ENCODE measurements around the gene FARP1.

FARP1 gene

DNA sequence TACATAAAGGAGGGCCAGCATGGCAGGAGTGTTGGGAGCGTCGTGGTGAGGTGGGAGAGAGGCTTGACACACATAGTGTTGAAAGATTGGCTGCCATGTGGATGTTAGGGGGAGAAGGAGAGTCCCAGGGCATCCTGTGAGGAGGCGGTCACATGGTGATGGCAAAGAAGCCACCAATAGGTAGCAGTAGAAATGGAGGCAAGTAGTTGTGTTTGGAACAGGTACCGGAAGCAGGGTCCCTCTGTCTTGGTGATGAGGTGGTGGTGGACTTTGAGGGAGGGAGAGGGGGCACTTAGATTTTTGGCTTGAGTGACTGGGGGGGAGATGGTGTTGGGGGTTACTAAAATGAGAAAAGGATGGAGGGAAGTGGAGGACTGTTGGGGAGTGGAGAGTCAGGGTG, 227.4 kb downstream of the FARP1 start:
- DNase-seq = no peak

- no peak for DNase-seq
Observed at GRCh38 chr13:98370806-98371515, 228.1 kb downstream of the FARP1 start.

GRCh38 chr13:98371516-98372023, 228.7 kb downstream of the FARP1 start:
- no peak for DNase-seq

DNA sequence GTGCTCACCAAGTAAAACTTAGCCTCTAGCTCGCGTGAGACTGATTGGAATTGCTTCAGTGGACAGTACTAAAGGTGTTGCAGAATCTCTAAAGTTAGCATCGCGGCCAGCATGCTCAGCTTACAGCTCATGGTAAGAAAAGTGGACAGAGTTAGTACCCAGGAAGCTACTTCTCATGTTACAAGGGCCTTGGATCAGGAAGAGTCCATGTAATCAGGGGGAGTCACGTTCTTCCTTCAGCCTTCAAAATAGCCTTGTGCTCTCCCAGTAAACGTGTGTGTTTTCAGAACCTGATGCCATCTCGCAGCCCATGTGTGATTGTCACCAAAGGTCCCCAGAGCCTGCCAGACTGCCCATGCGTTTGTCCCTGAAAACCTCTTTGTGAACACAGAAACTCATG, 230.0 kb downstream of the FARP1 start:
- DNase-seq = no peak

DNA sequence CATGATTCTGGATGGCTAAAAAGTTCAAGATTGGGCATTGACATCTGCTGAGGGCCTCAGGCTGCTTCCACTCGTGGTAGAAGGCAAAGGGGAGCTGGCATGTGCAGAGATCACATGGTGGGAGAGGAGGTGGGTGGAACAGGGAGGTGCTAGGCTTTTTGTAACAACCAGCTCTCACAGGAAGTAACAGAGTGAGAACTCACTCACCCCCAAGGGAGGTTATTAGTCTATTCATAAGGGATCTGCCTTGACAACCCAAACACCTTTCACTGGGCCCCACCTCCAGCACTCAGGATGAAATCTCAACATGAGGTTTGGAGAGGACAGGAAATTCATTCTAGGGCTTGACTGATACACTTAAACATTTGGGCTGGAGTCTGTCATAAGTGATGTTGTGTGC, 231.9 kb downstream of the FARP1 start:
- DNase-seq = no peak

DNA sequence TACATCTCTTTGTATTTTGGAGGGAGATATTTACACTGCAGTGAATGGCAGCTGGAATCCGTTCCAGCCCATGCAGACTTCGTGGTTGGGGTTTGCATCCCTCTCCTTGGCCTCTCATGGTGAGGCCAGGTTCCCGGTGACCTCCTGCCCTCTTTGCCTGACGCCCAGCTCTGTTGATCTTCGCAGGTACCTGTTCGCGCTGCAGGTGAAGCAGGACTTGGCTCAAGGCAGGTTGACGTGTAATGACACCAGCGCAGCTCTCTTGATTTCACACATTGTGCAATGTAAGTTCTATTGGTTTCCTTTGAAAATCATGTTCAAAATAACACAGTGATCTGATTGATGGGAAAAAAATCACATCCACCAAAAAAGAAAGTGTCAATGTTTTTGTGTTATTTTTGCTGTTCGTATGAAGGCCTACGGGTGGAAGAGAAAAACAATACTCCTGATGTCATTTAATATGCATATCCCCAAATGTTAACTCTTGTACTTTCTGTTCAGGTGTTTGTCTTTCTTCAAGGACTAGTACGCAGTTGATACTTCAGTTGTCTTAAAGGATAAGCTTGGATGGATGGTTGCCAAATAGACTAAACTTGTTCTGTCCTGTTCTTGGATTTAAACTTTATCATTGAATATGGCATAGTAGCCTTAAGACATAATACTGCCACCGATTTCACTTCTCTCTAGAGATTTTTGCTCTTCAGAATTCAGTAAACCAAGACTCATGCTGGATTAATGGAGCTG, 234.9 kb downstream of the FARP1 start:
- DNase-seq = no peak

DNA sequence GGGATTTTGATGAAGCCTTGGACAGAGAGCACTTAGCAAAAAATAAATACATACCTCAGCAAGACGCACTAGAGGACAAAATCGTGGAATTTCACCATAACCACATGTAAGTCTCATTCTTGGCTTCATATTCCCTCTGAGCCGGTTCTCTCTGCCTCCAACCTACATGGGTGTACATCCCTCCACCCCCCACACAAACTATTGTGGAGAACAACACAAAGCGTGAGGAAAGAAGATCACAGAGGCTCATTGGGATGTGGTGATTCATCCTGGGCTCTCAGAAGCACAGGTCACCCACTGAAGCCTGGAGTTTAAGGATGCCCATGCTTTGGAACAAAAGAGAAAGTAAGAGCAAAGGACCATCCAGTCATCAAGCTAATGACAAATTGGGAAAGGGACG, 241.8 kb downstream of the FARP1 start:
- DNase-seq = no peak

- DNase-seq = no peak
Observed at GRCh38 chr13:98385606-98386005, 242.7 kb downstream of the FARP1 start.

GRCh38 chr13:98386637-98387036, 243.7 kb downstream of the FARP1 start:
- DNase-seq = no peak

DNA sequence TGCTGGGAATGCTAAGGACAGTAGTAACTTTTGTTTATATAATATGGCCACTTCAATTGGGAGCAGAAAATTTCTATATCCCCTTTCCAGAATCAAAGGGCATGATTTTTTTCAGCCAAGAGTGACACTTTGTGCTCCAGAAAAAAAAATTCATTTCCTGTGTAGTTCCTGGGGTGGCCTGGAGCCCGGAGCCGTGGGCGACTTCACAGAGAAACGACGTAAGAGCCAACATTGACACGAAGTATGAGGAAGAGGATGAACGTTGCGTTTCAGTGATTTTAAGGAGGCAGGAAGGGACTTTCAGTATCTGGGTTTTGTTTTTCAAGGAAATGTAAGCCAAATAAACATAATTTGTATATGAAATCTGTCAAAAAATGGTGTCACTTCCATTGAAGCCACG, 246.4 kb downstream of the FARP1 start:
- DNase-seq = no peak

DNA sequence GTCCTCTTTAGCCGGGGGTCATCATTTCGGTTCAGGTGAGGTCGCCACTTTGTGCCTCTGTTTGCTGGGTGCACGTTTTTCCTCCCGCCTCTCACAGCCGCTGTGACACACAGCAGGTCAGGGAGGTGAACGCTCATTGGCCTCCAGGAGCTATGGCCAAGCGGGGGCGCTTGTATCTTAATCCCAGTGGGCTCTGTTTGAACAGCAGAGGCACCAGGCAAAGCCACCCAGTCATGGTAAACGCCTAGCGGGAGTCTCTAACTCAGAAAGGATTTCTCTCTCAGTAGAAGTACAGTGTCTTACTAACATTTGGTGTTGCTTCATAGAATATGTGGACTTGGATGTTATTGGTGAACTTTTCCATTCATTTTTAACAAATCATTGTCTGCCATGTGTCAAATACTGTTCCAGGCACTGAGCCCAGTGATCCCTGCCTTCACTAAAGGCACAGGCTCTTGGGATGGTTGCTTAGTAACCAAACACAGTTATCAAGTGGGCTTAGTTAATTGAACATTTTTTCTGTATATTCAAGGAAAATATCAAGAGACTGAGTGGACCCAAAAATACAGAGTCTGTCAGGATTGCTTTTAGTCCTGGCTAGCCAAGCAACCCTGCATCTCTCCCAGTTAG, 247.3 kb downstream of the FARP1 start:
- no peak for DNase-seq

DNA sequence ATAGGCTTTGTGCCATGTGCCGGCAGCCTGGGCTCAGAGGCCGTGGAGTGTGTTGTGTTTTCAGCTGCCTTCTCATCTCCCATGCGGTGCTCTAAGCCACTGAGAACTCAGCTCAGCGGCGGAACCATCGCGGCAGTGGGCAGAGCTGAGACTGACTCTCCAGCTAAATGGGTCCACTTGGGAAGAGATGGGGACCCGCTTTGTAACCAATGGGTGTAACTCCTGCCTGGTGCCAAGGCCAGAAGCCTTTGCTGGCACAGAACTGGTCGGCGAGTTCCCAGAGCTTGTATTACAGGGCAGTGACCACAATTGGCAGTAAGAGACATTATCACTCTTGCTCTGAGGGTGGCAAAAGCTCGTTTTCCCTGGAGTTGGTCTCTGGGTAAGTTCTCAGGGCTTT, 251.0 kb downstream of the FARP1 start:
- DNase-seq = no peak

- DNase-seq = no peak
Observed at GRCh38 chr13:98394820-98395510, 252.1 kb downstream of the FARP1 start.

GRCh38 chr13:98396071-98396710, 253.3 kb downstream of the FARP1 start:
- no peak for DNase-seq

DNA sequence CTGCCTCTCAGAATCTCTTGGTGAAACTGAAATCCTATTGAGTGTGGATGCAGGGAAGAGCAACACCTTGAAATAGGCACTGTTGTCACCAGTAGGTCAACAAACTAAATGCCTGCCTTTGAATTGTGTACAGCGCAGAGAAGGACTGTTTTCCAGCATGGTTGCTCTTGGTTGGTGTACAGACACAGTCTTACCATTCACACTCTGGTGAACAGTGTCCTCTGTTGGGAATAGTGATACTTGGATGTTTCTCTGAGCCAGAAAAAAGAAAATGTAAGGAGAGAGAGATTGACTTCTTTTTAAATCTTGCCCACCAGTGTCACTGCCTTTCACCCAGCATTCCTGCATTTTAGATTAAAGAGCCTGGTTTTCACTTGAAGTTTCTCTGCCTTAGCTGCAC, 254.3 kb downstream of the FARP1 start:
- DNase-seq = no peak

DNA sequence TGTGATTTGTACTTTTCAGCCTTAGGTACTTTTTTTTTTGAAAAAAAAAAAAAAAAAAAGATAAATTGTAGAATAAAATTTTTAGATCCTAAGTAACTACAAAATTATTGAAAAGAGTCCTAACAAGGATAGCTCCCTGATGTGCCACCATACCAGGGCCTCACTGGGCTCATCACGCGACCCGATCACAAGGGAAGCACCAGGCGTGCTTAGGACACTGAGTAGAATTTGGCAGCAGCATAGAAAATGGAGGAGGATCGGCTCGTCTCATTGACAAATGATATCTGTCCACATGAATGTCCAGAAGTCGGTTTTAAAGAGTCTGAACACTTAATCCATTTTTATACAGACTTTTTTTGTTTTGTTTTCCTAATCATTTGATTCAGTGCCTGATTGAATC, 255.0 kb downstream of the FARP1 start:
- no peak for DNase-seq

DNA sequence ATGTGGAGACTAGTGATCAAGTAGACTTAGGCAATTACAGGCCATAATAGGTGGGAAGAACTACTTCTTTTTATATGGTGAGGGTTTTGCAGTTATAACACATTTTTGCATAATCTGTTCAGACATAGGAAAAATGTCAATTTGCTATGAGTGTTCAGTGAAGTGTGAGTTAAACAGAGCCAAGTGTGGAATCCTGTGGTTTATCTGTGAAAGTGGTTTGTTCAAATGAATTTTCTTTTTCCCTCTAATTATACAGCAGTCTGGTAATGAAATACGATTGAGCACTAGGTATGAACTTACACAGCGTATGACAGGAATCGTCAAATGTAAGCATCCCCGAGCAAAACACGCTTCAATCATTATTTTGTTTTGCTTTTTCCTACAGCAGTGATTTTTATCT, 255.7 kb downstream of the FARP1 start:
- DNase-seq = no peak

GRCh38 chr13:98399756-98400155, 256.9 kb downstream of the FARP1 start:
- no peak for DNase-seq

DNA sequence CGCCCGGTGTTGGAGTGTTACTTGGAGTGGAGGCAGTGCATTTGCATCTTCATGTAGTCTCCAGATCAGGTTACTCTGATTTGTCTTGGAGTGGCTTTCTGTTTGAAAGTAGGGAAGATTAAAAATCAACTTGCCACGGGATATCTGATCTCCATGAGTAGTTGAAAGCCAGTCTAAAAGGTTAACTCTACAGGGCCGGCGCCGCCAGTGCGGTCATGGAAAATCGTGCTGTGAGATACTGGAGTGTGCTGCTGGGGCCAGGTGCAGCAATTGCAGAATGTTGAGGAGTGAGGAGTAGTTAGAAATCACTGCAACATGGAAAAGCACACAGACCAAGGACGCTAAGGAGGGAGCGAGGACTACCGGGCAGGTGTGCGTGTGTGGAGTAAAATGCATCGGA, 259.0 kb downstream of the FARP1 start:
- DNase-seq = no peak

GRCh38 chr13:98403076-98403475, 260.2 kb downstream of the FARP1 start:
- DNase-seq = no peak

GRCh38 chr13:98405107-98405571, 262.2 kb downstream of the FARP1 start:
- DNase-seq = no peak

DNA sequence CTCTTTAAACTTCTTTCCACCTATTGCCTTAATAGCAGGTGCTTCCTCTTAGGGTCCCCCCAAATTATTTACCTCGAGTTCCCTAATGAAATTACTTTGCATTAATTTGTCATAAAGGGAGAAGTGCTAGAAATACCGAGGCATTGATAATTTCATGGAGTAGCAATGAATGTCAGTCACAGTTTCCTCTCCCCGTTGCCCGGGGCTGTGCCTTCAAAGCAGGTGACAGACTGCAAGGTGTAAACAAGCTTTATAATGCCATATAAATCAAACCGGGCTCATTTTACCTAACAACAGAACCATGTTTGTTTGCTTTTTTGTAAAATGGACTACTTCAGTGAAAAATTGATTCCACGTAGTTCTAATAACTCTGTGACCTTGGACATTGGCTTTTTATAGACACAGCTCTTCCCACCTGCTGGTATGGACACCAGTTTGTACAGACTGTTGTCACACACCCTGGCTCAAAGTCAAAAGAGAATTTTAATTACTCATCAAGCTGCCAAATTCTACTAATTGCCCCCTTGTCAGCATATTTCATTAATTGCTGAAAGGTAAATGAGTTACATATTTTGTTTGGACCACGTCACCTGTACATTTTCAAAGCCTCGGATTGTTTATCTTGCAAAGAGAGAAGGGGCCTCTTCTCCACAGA, 262.9 kb downstream of the FARP1 start:
- DNase-seq = no peak

All from CD4-positive, alpha-beta T cell treated with Interleukin-4 for 1 hour (primary cell).